M059J (cell line): ENCODE measurements around the gene DDX51. TPM values are rescaled to one million over a fixed set of nuclear protein-coding genes. Genes with fewer than 3 reads are reported as not detected.
"Not testable (repeated sequence)": the region's sequence is repeated elsewhere in the genome, so short reads cannot be mapped to it uniquely, and the experiment has no call there.

Source experiments
- DNase-seq: peaks from one replicate; pipeline ENCODE4 v3.0.0-alpha.2; 2012; ENCODE audit warnings: low read depth
- total RNA-seq: library from RNA; depleted of rRNA; stranded (reverse); fragments of >200 nt; shearing (Covaris generic); gene quantifications from 2 replicates; pipeline ENCODE4 v1.2.3, GENCODE V29; 2014

The DDX51 gene
- total RNA-seq, 1 experiment from 2014 or later: 4.8 TPM

GRCh38 chr12:132154941-132155770 is 11.0 kb upstream of the DDX51 start:
- no peak for DNase-seq

GRCh38 chr12:132154341-132154761 is 10.2 kb upstream of the DDX51 start:
- no peak for DNase-seq

DNA sequence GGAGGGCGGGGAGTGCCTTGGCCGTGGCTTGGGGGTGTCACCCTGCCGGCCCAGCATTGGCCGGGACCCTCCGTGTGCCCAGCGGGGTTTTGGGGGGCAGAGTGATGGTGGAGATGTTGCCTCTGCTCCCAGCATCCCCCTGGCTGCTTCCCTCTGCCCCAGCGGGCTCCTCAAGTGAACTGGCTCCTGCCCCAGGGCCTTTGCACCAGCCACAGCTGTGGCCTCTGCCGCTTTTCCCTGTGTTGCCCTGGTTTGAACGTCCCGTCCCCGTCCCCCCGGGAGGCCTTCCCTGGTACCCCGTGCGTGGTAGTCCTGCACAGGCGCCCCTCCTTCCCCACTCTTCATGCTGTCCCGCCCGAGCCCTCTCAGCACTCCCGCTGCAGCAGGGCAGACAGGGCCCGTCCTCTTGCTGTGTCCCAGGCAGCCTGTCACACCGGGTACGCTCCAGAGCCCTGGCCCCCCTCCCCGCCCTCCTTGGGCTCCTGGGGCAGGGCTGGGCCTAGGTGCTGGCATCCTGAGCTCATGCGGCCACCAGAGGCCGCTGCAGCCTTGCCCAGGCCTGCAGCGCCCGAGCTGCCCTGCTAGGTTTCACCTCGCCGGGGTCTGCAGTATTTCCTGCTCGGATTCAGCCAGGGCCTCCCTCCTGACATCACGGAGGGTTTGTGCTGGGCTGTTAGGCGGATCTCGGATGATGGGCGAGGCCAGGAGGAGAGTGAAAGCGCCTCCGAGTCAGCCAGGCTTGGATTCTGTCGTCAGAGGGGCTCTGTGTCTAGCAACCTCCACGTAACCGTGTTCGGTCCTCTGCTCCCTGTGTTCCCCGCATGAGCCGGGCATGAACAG is 9.6 kb upstream of the DDX51 start:
- peak; percentile 55 for DNase-seq

DNA sequence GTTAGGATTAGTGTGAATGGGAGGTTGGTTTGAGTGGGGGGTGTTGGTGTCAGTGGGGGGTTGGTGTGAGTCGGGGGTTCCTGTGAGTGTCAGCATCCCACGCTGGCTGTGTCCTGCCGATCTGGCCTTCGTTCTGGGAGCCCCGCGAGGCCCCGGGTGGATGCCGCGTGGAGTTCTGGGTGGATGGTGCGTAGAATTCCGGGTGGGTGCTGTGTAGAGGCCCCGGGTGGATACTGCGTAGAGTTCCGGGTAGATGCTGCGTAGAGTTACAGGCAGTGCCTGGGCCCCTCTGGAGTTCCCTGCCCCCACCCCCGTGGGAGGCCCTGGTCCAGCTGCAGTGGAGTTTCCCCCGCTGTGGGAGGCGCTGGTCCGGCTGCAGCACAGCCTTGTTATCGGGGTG is 8.8 kb upstream of the DDX51 start:
- DNase-seq: no peak

DNA sequence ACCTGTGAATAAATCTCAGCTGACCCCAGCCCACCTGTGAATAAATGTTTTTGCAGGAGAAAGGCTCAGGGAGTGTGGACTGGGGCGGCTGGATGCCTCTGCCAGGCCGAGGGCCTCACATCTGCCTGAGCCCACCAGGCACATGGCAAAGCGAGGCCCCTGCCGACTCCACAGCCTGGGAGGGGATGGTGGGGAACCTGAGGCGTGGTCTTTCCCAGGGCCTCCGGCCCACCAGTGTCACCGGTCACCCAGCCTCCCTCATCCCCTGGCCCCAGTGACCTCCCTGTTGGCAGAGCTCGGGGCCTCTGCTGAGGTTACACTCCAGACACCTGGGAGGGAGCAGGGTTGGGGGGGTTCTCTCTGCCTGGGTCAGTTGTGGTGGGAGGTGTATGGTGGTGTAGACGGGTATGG is 8.3 kb upstream of the DDX51 start:
- DNase-seq: no peak

GRCh38 chr12:132151766-132152410 is 7.8 kb upstream of the DDX51 start:
- no peak for DNase-seq

DNA sequence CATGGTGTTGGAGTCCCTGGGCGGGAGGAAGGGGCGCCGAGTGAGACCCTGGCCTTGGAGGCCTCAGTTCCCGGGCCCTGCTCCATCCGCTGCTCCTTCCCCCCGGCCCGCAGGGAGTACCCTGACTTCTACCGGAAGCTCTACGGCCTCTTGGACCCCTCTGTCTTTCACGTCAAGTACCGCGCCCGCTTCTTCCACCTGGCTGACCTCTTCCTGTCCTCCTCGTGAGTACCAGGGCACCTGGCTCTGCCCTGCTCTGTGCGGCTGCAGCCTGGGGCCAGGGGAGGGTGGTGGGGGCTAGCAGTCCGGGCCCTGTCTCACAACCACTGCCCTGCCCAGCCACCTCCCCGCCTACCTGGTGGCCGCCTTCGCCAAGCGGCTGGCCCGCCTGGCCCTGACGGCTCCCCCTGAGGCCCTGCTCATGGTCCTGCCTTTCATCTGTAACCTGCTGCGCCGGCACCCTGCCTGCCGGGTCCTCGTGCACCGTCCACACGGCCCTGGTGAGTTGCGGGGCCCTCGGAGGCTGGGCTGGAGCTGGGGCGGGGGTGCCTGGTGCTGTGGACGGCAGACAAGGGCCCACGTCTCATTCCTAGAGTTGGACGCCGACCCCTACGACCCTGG is 7.1 kb upstream of the DDX51 start:
- no peak for DNase-seq

GRCh38 chr12:132150780-132151144 is 6.6 kb upstream of the DDX51 start:
- no peak for DNase-seq

GRCh38 chr12:132149526-132149925 is 5.4 kb upstream of the DDX51 start:
- DNase-seq: not testable (repeated sequence)

GRCh38 chr12:132148368-132149045 is 4.4 kb upstream of the DDX51 start:
- DNase-seq: no peak

- DNase-seq: no peak
Measured at GRCh38 chr12:132147423-132148367, 3.6 kb upstream of the DDX51 start.

DNA sequence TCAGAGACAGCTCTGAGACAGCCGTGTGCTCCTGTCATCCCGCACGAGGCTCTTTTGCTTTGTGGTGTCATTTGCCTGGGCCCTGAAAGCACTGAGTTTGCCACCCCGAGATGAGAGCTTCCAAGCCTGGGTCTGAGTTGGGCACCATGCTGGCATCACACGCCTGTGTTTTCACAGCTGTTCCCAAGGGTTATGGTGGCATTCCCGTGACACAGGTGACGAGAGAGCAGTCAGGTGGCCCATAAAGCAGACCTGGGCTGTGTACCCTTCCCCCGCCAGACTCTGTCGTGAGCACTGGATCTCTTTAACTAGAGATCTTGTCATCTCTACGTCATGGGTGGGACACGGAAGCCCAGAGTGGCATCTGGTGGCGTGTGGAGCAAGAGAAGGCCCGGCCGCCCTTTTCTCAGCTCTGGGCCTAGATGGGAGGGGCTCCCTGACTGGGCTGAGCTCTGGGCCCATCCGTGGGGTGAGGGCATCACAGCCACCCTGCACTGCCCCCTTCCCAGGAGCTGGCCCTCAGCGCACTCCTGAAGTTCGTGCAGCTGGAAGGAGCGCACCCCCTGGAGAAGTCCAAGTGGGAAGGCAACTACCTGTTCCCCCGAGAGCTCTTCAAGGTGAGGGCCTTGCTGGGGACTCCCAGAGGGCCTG is 2.8 kb upstream of the DDX51 start:
- DNase-seq: no peak

DNA sequence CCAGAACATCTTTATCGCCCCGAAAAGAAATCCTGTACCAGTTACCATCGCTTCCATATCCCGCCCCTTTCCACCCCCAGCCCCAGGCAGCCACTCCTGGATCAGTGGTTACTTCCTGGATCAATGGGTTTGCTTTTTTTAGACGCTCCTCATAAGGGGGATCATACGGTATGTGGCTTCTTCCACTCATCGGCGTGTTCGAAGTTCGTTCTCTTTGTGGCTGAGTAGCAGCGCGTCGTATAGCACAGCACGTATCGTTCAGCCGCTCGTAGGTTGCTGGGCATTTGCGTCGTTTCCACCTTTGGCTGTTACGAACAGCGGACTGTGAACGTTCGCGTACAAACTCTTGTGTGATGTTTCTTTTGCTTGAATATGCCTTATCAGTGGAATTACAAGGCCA is 2.0 kb upstream of the DDX51 start:
- DNase-seq: no peak

- no peak for DNase-seq
Measured at GRCh38 chr12:132145334-132145733, 1.2 kb upstream of the DDX51 start.

GRCh38 chr12:132144810-132145168 is 670 bp upstream of the DDX51 start:
- no peak for DNase-seq

- DNase-seq: no peak
Measured at GRCh38 chr12:132143336-132144071, 615 bp downstream of the DDX51 start.

DNA sequence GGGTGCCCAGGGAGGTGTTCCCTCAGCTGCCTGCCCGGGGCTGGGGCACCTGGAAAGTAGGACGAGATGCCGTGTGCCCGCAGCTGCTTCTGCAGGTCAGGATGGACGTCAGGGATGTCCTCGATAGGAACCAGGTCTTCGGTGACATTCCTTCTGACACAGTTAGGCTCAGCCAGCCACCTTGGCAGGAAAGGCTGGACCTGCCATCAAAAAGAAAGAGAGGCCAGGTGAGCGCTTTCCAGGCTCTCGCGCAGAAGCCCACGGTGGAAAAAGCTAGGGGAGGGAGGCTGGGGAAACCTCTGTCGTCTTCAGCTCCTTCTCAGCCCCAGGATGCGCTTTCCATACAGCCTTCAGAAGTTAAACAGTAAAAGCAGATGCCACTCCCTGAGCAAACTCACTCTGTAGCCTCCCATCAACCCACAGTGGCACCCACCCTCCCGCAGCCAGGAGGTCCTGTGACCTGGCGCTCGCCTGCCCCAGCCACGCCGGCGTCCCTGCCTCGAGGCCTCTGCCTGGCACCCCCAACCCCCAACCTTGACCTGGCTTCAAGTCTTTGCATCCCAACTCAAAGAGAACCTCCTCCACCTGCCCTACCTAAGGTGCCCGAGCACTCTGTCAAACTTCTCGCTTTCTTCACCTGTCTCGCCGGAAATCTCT is 1.3 kb downstream of the DDX51 start:
- DNase-seq: no peak

DNA sequence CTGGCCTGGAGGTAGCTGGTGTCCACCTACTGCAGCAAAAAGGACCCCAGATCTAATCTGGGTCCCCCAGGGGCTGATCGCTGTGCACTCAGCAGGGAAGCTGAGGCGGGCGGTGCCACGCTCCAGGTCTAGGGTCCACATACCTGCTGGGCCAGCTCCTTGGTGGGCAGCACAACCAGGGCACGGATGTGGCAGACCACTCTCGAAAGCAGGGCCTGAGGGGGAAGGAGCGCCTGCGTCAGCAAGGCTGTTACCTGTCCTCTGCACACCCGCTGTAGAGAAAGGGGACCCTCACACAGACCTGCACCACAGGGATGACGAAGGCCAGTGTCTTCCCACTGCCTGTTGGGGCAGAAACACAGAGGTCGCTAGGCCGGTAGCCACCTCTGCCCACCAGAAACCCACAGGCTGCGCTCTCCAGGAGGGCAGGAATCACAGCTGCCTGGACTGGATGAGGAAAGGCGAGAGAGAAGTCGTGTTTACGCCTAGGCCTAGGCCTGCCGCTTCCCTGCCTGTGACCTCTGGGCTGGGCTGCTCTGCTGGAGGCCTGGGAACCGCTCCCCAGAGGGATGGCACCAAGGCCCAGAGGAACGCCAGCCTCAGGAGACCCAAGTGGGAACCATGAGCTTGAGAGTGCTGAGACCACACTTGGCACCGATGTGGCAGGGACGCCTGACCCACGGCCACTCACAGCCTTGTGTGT is 2.0 kb downstream of the DDX51 start:
- no peak for DNase-seq
